GM10847 (cell line): Measurements from ENCODE around the gene FGF12.

Source experiments
- POLR2A ChIP-seq: IDR thresholded peaks from 2 replicates; pipeline ENCODE4 v1.6.1; 2011; ENCODE audit not compliant: insufficient read length; ENCODE audit errors: extremely low read depth

The FGF12 gene

DNA sequence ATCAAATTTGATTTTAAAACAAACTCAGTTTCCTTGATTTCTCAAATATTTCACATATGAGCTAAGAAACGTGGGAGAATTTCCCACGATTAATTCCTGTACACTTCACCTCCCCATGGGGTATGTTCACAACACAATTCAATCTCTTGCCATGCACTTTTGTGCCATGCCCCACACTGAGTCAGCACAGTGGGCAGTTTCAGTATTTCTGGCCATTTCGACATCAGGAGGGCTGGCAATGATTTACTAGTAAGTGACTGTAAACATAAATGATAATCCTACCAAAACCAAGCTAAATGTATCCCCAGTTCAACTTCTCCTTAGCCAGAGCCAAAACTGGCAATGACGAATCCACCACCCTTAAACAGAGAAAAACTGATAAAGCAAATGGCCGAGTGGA, 293.6 kb downstream of the FGF12 start:
- TF ChIP-seq POLR2A: no peak

DNA sequence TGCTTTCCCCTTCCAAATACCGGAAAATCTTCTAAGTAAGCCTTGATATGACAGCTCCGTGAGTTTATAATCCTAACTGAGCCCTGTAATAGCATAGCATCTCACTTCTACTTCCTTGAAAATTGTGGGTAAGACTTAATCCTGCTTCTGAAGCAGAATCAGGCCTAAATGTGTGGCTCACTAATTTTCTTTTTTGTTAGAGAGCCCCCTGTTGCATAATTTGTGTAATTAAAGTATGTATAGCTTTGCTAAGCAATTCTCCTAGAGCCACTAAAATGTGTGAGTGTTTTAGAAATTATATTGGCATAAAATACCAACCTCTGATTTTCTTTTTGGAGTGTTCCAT, 304.4 kb downstream of the FGF12 start:
- TF ChIP-seq POLR2A: no peak

- no peak for TF ChIP-seq POLR2A
Observed at GRCh38 chr3:192422321-192422996, 304.9 kb downstream of the FGF12 start.

DNA sequence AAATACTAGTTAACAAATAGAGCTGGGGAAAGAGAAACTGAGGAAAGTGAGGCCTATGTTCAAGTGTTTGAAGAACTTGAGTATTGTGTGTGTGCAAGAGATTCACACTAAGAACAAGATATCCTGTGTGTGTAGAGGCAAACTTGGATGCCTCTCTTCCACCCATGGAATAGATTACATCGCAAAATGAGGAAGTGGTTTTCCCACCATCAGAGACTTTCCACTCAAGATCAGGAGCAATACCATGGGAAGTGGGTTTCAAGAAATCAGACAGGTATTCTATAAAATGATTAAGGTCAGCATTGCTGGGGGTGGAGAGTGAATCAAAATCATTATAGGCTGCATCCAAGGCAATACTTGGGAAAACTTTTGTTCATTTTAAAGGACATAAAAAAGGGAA, 308.0 kb downstream of the FGF12 start:
- no peak for TF ChIP-seq POLR2A

GRCh38 chr3:192417559-192418055, 309.7 kb downstream of the FGF12 start:
- TF ChIP-seq POLR2A: no peak

- TF ChIP-seq POLR2A: no peak
Observed at GRCh38 chr3:192417017-192417416, 310.3 kb downstream of the FGF12 start.

- no peak for TF ChIP-seq POLR2A
Observed at GRCh38 chr3:192413461-192413860, 313.9 kb downstream of the FGF12 start.

GRCh38 chr3:192410684-192410960, 316.7 kb downstream of the FGF12 start:
- TF ChIP-seq POLR2A: no peak

- no peak for TF ChIP-seq POLR2A
Observed at GRCh38 chr3:192409838-192410683, 317.3 kb downstream of the FGF12 start.

- TF ChIP-seq POLR2A: no peak
Observed at GRCh38 chr3:192409201-192409837, 318.0 kb downstream of the FGF12 start.

- no peak for TF ChIP-seq POLR2A
Observed at GRCh38 chr3:192408647-192409200, 318.6 kb downstream of the FGF12 start.

- TF ChIP-seq POLR2A: no peak
Observed at GRCh38 chr3:192408007-192408646, 319.2 kb downstream of the FGF12 start.

DNA sequence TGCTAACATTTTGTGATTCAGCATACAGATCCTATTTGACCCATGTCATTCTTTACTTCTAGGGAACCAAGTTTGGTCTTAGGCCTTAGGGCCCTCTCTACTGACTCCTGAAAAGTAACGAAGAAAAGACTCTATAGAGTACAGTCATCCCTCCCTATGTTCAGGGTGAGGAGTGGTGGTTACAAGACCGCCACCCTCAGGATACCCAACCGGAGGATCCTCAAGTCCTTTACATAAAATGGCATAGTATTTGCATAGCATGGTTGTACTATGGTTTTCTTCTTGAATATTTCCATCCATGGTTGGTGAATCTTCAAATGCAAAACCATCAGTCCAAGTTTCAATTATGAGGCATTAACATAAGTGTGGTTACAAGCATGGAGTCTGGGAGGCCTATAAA, 327.6 kb downstream of the FGF12 start:
- TF ChIP-seq POLR2A: no peak

DNA sequence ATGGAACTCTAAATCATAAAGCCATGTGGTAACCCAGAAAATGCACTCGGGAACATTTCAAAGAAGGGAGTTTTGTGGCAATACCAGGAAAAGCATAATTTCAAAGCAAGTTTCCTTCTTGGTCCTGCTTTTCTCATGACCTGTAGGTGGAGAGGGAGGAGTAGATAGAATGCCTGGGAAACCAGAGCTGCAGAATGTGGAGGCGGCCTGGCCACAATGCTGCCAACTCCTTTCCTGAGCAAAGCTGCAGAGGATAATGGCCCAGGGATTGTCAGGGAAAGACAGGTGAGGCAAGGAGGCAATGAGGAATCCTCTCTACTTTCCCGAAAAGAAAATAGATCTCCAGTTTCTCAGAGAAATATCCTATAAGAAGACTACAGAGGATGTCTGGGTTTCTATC, 330.3 kb downstream of the FGF12 start:
- no peak for TF ChIP-seq POLR2A

GRCh38 chr3:192395506-192395905, 331.8 kb downstream of the FGF12 start:
- no peak for TF ChIP-seq POLR2A
